Measurements from ENCODE around the gene GALNT17.
"Not testable (repeated sequence)": the region's sequence is repeated elsewhere in the genome, so short reads cannot be mapped to it uniquely, and the experiment has no call there.

Gene GALNT17

DNA sequence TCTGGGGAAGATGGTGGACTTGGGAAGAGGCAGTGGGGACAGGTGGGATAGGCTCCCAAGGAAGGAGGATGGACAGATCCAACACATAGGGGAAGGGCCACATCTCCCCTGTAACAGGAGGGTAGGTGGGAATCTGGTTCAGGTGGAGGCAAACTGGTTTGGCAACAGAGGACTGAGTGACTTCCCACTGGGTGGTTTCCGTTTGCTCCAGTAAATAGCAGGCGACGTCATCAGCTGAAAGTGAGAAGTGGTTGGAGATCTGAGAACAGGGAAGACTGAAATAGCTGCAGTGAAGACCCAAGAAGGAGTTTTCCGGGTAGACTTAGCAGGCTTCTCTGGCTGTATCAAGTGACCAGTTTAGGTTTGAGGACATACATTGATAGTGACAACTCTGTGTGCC, 504.4 kb downstream of the GALNT17 start:
- ChIA-PET CTCF (no interaction called here), POLR2A (no interaction called here)
- no peak for TF ChIP-seq ARNT (IDR thresholded peaks at IDR 0.05)
- no peak for TF ChIP-seq SP1 (IDR thresholded peaks at IDR 0.05)
- no peak for TF ChIP-seq L3MBTL2 (conservative IDR thresholded peaks at IDR 0.05)
- TF ChIP-seq FOXM1 (IDR thresholded peaks at IDR 0.05; ENCODE audit: borderline replicate concordance), result no peak
- TF ChIP-seq FOXK2 (IDR thresholded peaks at IDR 0.05), result no peak
- TF ChIP-seq LEF1 (IDR thresholded peaks at IDR 0.05; ENCODE audit: borderline replicate concordance), result no peak
- TF ChIP-seq SUZ12 (IDR thresholded peaks at IDR 0.05), result no peak
- no peak for TF ChIP-seq NFRKB (IDR thresholded peaks at IDR 0.05)
- TF ChIP-seq FOXA1 (IDR thresholded peaks at IDR 0.05), result no peak
- no peak for TF ChIP-seq HDGF (IDR thresholded peaks at IDR 0.05; ENCODE audit: borderline replicate concordance)
- TF ChIP-seq ELF4 (IDR thresholded peaks at IDR 0.05), result no peak
- TF ChIP-seq ZNF384 (IDR thresholded peaks at IDR 0.05), result no peak
- TF ChIP-seq BHLHE40 (IDR thresholded peaks at IDR 0.05; ENCODE audit: borderline replicate concordance), result no peak
- no peak for TF ChIP-seq CTBP1 (IDR thresholded peaks at IDR 0.05; ENCODE audit: borderline replicate concordance)
- TF ChIP-seq, protein P1, sequence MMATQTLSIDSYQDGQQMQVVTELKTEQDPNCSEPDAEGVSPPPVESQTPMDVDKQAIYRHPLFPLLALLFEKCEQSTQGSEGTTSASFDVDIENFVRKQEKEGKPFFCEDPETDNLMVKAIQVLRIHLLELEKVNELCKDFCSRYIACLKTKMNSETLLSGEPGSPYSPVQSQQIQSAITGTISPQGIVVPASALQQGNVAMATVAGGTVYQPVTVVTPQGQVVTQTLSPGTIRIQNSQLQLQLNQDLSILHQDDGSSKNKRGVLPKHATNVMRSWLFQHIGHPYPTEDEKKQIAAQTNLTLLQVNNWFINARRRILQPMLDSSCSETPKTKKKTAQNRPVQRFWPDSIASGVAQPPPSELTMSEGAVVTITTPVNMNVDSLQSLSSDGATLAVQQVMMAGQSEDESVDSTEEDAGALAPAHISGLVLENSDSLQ (IDR thresholded peaks at IDR 0.05), result no peak
- no peak for TF ChIP-seq TARDBP (IDR thresholded peaks at IDR 0.05)
- DNase-seq (ENCODE audit: extremely low spot score), result no peak

DNA sequence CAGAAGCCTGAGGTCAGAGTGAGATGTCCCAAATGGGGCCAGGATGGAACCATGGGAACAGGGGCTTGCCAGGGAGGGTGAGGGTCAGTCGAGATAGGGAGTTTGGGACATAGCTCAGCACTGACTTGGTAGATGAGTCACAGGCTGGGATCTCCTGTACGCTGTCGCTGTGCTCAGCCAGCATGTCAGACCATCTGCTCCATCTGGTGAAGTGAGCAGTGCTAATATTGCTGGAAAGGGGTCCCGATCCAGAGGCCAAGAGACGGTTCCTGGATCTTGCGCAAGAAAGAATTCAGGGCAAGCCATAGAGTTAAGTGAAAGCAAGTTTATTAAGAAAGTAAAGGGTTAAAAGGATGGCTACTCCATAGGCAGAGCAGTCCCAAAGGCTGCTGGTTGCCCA, 505.6 kb downstream of the GALNT17 start:
- ChIA-PET CTCF (no interaction called here), POLR2A (no interaction called here)
- DNase-seq (ENCODE audit: extremely low spot score), result no peak
- no peak for TF ChIP-seq NFRKB (IDR thresholded peaks at IDR 0.05)
- TF ChIP-seq SP1 (IDR thresholded peaks at IDR 0.05), result no peak
- no peak for TF ChIP-seq FOXM1 (IDR thresholded peaks at IDR 0.05; ENCODE audit: borderline replicate concordance)
- no peak for TF ChIP-seq TARDBP (IDR thresholded peaks at IDR 0.05)
- TF ChIP-seq LEF1 (IDR thresholded peaks at IDR 0.05; ENCODE audit: borderline replicate concordance), result no peak
- TF ChIP-seq HDGF (IDR thresholded peaks at IDR 0.05; ENCODE audit: borderline replicate concordance), result no peak
- no peak for TF ChIP-seq CTBP1 (IDR thresholded peaks at IDR 0.05; ENCODE audit: borderline replicate concordance)
- TF ChIP-seq FOXA1 (IDR thresholded peaks at IDR 0.05), result no peak
- TF ChIP-seq ZNF384 (IDR thresholded peaks at IDR 0.05), result no peak
- TF ChIP-seq, protein P1 (IDR thresholded peaks at IDR 0.05), result no peak
- TF ChIP-seq SUZ12 (IDR thresholded peaks at IDR 0.05), result no peak
- no peak for TF ChIP-seq ARNT (IDR thresholded peaks at IDR 0.05)
- TF ChIP-seq L3MBTL2 (conservative IDR thresholded peaks at IDR 0.05), result no peak
- no peak for TF ChIP-seq ELF4 (IDR thresholded peaks at IDR 0.05)
- TF ChIP-seq BHLHE40 (IDR thresholded peaks at IDR 0.05; ENCODE audit: borderline replicate concordance), result no peak
- no peak for TF ChIP-seq FOXK2 (IDR thresholded peaks at IDR 0.05)

DNA sequence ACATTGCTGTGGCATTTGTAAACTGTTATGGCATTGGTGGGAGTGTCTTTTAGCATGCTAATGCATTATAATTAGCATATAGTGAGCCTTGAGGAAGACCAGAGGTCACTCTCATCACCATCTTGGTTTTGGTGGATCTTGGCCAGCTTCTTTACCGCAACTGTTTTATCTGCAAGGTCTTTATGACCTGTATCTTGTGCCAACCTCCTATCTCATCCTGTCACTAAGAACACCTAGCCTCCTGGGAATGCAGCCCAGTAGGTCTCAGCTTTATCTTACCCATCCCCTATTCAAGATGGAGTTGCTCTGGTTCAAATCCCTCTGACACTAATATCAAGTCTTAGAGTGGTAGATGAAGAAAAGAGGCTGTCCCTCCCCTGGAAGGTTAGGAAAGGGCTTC, 506.2 kb downstream of the GALNT17 start:
- DNase-seq (ENCODE audit: extremely low spot score), result no peak
- TF ChIP-seq SUZ12 (IDR thresholded peaks at IDR 0.05), result no peak
- TF ChIP-seq ARNT (IDR thresholded peaks at IDR 0.05), result no peak
- TF ChIP-seq CTBP1 (IDR thresholded peaks at IDR 0.05; ENCODE audit: borderline replicate concordance), result no peak
- TF ChIP-seq ZNF384 (IDR thresholded peaks at IDR 0.05), result no peak
- TF ChIP-seq SP1 (IDR thresholded peaks at IDR 0.05), result no peak
- no peak for TF ChIP-seq HDGF (IDR thresholded peaks at IDR 0.05; ENCODE audit: borderline replicate concordance)
- no peak for TF ChIP-seq BHLHE40 (IDR thresholded peaks at IDR 0.05; ENCODE audit: borderline replicate concordance)
- TF ChIP-seq ELF4 (IDR thresholded peaks at IDR 0.05), result no peak
- TF ChIP-seq FOXK2 (IDR thresholded peaks at IDR 0.05), result no peak
- CTCF ChIA-PET, result no interaction called here
- POLR2A ChIA-PET, result no interaction called here

DNA sequence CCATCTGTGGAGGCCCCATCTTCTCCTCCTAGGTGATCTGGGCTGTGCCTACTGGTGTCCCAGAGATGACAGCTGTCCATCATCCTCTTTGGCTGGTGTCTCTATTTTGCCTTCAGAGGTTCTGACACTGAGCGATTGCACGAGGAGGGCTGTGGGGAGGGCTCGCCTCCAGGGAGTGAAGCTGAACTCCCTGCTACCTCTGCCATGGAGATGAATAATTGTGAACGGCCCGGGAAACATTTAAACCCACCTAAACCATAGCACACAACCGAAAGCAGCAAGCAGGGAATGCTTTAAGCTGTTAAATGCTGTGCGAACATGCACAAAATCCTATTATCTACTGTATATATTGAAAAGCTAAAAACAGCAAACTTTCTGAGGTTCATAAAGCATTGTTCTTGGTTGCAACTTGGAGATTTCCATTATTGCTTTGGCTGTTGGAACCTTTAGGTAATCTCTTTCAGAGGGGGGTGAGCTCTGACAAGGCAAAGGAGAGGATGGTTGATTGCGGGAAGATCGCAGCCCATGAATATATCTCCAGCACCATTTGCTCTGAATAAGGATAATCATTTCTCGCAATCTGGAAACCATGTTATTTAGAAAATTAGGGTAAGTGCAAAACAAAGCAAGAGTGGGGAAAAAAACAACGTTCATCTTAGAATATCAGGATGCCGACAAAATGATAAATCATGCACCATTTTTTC, 507.6 kb downstream of the GALNT17 start:
- DNase-seq (ENCODE audit: extremely low spot score), result no peak
- no peak for TF ChIP-seq FOXM1 (IDR thresholded peaks at IDR 0.05; ENCODE audit: borderline replicate concordance)
- TF ChIP-seq SP1 (IDR thresholded peaks at IDR 0.05), result no peak
- no peak for TF ChIP-seq SUZ12 (IDR thresholded peaks at IDR 0.05)
- TF ChIP-seq NFRKB (IDR thresholded peaks at IDR 0.05), result no peak
- CTCF ChIA-PET, result no interaction called here
- POLR2A ChIA-PET, result no interaction called here

DNA sequence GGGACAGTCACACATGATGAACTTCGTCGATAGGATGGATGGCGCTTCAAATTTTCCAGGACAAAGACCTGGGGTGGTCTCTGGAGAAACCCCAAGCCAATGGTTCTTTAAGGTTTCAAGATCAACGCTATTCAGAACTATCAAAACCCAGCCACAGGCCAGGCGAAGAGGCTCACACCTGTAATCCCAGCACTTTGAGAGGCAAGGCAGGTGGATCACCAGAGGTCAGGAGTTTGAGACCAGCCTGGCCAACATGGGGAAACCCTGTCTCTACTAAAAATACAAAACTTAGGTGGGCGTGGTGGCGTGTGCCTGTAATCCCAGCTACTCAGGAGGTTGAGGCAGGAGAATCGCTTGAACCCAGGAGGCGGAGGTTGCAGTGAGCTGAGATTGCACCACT, 511.1 kb downstream of the GALNT17 start:
- POLR2A ChIA-PET; CTCF ChIA-PET; DNase-seq (ENCODE audit: extremely low spot score): not testable (repeated sequence)

DNA sequence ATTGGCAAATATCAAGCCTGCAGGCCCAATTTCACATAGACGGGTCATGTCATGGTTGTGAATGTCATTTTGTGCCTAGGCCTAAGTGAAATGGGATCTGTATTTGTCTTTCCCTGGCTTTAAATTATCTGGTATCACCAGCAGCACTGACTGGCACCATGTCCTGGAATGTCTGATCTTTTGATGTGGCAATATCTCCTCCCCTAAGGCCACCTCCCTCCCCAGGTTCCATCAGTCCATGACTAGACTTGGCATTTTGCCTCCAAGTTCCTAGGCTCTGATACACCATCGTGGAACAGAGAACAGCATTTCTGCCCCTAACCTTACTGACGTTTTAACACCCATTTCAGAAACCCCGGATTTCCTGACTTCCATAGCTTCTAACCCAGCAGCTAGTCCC, 513.9 kb downstream of the GALNT17 start:
- ChIA-PET POLR2A (no interaction called here), CTCF (no interaction called here)
- DNase-seq (ENCODE audit: extremely low spot score), result no peak
- TF ChIP-seq TARDBP (IDR thresholded peaks at IDR 0.05) (no peak), FOXA1 (IDR thresholded peaks at IDR 0.05) (no peak), ARNT (IDR thresholded peaks at IDR 0.05) (no peak), L3MBTL2 (conservative IDR thresholded peaks at IDR 0.05) (no peak), NFRKB (IDR thresholded peaks at IDR 0.05) (no peak), HDGF (IDR thresholded peaks at IDR 0.05; ENCODE audit: borderline replicate concordance) (no peak), SP1 (IDR thresholded peaks at IDR 0.05) (no peak), SUZ12 (IDR thresholded peaks at IDR 0.05) (no peak), LEF1 (IDR thresholded peaks at IDR 0.05; ENCODE audit: borderline replicate concordance) (no peak), CTBP1 (IDR thresholded peaks at IDR 0.05; ENCODE audit: borderline replicate concordance) (no peak), ZNF384 (IDR thresholded peaks at IDR 0.05) (no peak), FOXK2 (IDR thresholded peaks at IDR 0.05) (no peak), FOXM1 (IDR thresholded peaks at IDR 0.05; ENCODE audit: borderline replicate concordance) (no peak), BHLHE40 (IDR thresholded peaks at IDR 0.05; ENCODE audit: borderline replicate concordance) (no peak), ELF4 (IDR thresholded peaks at IDR 0.05) (no peak)
- TF ChIP-seq, protein P1 (IDR thresholded peaks at IDR 0.05), result no peak
